ENCODE data around the gene EIF5AL1.
"Not testable (repeated sequence)": the region's sequence is repeated elsewhere in the genome, so short reads cannot be mapped to it uniquely, and the experiment has no call there.

The EIF5AL1 gene

GRCh38 chr10:79509306-79509933 is 2.9 kb upstream of the EIF5AL1 start:
- not testable (repeated sequence) for DNase-seq (ENCODE audit: low read depth, low spot score)

DNA sequence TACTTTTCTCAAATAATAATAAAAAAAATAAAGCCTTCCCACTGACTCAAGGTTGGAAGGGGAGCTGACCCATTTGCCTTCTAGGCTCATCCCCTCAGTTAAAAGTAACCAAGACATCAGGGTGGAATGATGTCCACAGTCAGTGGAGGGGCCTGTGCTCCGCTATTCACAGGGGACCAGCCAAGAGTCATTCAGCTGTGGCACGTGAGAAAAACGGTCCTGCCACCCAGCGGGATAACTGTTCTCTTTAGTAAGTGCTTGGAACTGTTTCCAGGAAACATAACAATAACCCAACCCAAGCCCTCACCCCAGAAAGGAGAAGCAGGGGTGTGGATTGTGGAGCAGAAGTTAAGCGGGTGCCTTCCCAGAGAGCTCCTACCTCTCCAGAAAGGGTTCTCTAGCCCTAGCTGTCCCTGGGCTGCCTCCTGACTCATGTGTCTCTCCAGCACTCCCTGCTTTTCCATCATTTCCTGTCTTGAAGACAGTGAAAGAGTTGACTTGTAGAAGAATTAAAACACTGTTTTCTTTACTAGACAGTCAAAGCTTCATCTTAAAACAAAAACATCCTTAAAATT is 2.3 kb upstream of the EIF5AL1 start:
- not testable (repeated sequence) for DNase-seq (ENCODE audit: low read depth, low spot score)

GRCh38 chr10:79516532-79517205 is 4.3 kb downstream of the EIF5AL1 start:
- DNase-seq (ENCODE audit: low read depth, low spot score) = not testable (repeated sequence)

GRCh38 chr10:79517567-79517966 is 5.2 kb downstream of the EIF5AL1 start:
- DNase-seq (ENCODE audit: low read depth, low spot score) = not testable (repeated sequence)

DNA sequence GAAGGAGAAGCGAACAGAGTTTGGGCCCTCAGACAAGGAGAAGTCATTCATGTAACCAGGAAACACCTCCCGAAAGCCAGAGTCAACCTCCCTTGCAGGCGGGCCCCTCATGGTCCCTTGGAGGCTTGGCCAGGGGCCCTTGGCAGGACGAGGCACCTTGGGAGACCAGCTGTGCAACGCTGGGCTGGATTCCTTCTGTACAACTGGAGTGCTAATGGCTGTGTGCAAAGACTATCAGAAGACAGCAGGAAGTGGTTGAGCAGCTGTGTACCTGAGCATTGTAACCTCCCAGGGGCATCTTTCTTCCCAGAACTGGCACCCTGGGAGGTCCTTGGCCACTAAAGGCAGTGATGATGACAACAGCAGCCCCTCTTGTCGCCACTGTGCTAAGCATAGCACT is 9.4 kb downstream of the EIF5AL1 start:
- DNase-seq (ENCODE audit: low read depth, low spot score) = not testable (repeated sequence)

- not testable (repeated sequence) for DNase-seq (ENCODE audit: low read depth, low spot score)
These were observed 10.1 kb downstream of the EIF5AL1 start for GRCh38 chr10:79522464-79522863.

DNA sequence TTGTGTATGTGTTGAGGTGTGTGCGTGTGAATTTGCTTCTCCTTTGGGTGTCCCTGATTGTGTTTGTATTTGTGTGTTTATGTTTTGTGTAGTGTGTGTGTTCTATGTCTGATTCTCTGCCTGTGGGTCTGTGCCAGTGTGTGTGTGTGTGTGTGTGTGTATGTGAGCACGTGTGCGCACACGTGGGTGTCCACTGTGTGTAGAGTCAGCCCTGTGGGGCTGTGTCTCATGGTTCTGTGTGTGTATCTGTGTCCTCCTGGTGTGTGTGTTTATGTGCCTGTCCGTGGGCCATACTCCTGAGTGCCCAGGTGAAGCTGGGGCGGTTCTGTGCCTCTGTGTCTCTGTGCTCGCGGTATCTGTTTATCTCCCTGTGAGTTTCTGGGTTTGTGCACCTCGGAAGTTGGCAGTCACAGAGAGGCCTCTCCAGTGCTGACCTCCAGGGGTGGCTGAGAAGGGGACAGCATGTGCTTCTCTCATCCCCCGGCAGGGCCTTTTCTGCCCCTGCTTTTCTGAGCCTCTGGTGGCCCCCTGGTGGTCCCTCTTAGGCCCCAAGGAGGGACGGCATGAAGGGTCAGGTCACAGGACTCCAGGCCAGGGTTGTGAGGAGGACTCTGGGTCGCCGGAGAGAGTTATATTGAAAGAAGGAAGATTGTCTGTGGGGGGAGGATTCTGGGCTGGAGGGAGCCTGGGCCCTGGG is 11.0 kb downstream of the EIF5AL1 start:
- not testable (repeated sequence) for DNase-seq (ENCODE audit: low read depth, low spot score)

GRCh38 chr10:79525049-79525710 is 12.8 kb downstream of the EIF5AL1 start:
- DNase-seq (ENCODE audit: low read depth, low spot score) = not testable (repeated sequence)

DNA sequence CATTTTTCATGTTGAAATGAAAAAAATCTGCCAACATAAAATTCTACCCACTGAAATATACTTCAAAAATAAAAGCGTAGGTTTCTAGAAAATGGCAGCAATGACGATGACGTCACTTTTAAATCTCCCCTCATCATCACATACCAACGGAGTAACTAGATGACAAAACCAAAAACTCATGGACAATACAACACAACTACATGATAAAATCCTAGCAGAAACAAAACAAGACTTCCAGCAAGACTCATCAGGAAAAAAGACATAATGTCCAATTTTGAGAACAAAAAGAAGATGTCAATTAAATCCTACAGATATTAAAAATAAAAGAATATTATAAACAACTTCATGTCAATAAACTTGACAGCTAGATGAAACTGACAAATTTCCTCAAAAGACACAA is 15.9 kb downstream of the EIF5AL1 start:
- DNase-seq (ENCODE audit: low read depth, low spot score) = not testable (repeated sequence)

GRCh38 chr10:79533142-79533902 is 21.0 kb downstream of the EIF5AL1 start:
- DNase-seq (ENCODE audit: low read depth, low spot score) = not testable (repeated sequence)

DNA sequence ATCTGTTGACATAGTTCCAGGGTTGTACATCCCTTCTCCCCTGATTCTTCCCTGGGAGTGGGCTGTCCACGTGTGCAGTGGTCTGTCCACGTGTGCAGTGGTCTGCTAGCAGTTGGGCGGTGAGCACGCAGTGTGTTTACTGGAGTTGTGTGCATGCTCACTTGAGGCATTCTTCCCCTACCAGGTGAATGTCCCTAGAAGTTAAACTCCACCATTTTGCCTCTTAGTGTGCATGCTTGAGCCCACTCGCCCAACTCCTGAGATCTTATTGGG is 21.5 kb downstream of the EIF5AL1 start:
- DNase-seq (ENCODE audit: low read depth, low spot score) = not testable (repeated sequence)

GRCh38 chr10:79538311-79538710 is 26.0 kb downstream of the EIF5AL1 start:
- not testable (repeated sequence) for DNase-seq (ENCODE audit: low read depth, low spot score)

- not testable (repeated sequence) for DNase-seq (ENCODE audit: low read depth, low spot score)
These were observed 28.6 kb downstream of the EIF5AL1 start for GRCh38 chr10:79540930-79541329.

DNA sequence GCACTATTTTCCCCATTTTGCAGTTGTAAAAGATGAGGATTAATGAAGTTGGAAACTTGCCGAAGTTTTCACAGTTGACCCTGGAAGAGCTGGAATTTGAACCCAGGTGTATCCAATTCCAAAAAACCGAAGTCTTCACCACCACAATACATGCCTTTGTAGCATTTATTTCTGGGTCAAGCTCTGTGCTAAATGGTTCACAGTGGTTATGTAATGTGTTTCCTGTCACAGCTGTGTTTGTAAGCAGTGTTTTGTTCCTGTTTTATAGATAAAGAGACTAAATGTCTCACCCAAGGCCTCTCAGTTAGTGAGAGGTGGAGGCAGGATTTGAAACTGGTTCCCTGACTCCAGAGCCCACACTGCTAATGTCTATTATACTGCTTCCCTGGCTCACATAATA is 30.3 kb downstream of the EIF5AL1 start:
- no peak for DNase-seq (ENCODE audit: low read depth, low spot score)

GRCh38 chr10:79544408-79544807 is 32.1 kb downstream of the EIF5AL1 start:
- DNase-seq (ENCODE audit: low read depth, low spot score) = not testable (repeated sequence)

GRCh38 chr10:79544926-79545659 is 32.8 kb downstream of the EIF5AL1 start:
- not testable (repeated sequence) for DNase-seq (ENCODE audit: low read depth, low spot score)

- not testable (repeated sequence) for DNase-seq (ENCODE audit: low read depth, low spot score)
These were observed 34.8 kb downstream of the EIF5AL1 start for GRCh38 chr10:79547128-79547527.

GRCh38 chr10:79547973-79548372 is 35.6 kb downstream of the EIF5AL1 start:
- no peak for DNase-seq (ENCODE audit: low read depth, low spot score)

GRCh38 chr10:79552143-79552542 is 39.8 kb downstream of the EIF5AL1 start:
- no peak for DNase-seq (ENCODE audit: low read depth, low spot score)
